ENCODE data around the gene PNPLA2. TPM values are rescaled to one million over a fixed set of nuclear protein-coding genes. Genes with fewer than 3 reads are reported as not detected.

PNPLA2 gene
- total RNA-seq, 1 donor from 2014 or later = 143 TPM

DNA sequence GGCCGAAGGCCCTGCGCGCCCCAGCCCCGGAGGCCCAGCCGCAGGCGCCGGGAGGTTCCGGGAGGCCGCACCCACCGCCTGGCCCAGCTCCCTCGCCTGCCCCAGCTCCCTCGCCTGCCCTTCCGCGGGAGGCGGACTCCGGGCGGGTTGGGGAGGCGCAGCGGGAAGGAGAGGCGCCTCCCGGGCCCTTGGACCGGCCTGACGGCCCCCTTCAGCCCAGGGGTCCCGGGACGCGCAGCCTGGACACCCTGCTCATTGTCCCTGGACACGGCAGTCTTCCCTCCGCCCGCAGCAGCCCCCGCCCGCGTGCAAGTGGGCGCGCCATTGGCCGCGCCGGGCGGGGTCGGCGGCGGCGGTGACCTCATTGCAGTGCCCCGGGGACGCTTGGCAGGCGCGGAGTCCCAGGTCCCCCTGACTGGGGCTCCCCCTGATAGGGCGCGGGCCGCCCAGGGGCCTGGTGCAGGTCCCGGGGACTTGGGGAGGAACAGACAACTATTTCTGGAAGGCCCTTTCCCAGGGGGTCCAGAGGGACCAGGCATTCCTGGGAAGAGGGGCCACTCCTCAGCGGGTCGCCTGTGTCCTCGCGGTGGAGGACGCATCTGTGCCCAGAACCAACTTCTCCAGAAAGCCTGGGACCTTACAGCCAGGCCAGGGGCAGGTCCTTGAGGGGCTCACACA, 14.5 kb downstream of the PNPLA2 start:
- DNase-seq (peak; percentile 86), ATAC-seq (peak; percentile 28)
- intact Hi-C loops (cut with DNase I) = no loop called here
- Histone ChIP-seq H3K9me3 (no peaks in the 10 kb centered on the region), H3K27me3 (peaks cover 9% of the 10 kb centered on the region), H3K4me1 (peaks cover 60% of the 10 kb centered on the region), H3K27ac (peak overlapping the region; percentile 82), H3K36me3 (peaks cover 25% of the 10 kb centered on the region), H3K4me3 (peak overlapping the region; percentile 83)
- TF ChIP-seq, protein P1, sequence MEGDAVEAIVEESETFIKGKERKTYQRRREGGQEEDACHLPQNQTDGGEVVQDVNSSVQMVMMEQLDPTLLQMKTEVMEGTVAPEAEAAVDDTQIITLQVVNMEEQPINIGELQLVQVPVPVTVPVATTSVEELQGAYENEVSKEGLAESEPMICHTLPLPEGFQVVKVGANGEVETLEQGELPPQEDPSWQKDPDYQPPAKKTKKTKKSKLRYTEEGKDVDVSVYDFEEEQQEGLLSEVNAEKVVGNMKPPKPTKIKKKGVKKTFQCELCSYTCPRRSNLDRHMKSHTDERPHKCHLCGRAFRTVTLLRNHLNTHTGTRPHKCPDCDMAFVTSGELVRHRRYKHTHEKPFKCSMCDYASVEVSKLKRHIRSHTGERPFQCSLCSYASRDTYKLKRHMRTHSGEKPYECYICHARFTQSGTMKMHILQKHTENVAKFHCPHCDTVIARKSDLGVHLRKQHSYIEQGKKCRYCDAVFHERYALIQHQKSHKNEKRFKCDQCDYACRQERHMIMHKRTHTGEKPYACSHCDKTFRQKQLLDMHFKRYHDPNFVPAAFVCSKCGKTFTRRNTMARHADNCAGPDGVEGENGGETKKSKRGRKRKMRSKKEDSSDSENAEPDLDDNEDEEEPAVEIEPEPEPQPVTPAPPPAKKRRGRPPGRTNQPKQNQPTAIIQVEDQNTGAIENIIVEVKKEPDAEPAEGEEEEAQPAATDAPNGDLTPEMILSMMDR (IDR thresholded peaks at IDR 0.05) = no peak

DNA sequence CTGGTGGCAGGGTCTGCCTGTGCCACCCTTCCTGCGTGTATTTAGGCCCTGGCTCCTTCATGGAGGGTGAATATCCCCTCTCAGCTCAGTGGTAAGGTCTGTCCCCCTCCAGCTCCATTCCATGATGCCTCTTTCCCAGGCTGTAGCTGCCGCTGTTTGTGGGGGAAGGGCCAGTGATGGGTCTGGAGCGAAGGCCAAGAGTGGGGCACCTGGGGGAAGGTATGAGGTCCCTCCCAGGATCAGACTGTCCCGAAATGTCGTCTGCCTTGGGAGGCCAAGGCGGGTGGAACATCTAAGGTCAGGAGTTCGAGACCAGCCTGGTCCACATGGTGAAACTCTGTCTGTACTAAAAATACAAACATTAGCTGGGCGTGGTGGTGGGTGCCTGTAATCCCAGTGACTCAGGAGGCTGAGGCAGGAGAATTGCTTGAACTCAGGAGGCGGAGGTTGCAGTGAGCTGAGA, 15.2 kb downstream of the PNPLA2 start:
- H3K27ac ChIP-seq = peak overlapping the region; percentile 82
- H3K4me3 ChIP-seq = peak overlapping the region; percentile 83
- no peak for DNase-seq
- ATAC-seq = no peak
- peaks cover 57% of the 10 kb centered on the region for H3K4me1 ChIP-seq
- TF ChIP-seq, protein P1 (IDR thresholded peaks at IDR 0.05) = no peak
- H3K36me3 ChIP-seq = peaks cover 31% of the 10 kb centered on the region
- peaks cover 9% of the 10 kb centered on the region for H3K27me3 ChIP-seq
- intact Hi-C loops (cut with DNase I) = no loop called here
- no peaks in the 10 kb centered on the region for H3K9me3 ChIP-seq

DNA sequence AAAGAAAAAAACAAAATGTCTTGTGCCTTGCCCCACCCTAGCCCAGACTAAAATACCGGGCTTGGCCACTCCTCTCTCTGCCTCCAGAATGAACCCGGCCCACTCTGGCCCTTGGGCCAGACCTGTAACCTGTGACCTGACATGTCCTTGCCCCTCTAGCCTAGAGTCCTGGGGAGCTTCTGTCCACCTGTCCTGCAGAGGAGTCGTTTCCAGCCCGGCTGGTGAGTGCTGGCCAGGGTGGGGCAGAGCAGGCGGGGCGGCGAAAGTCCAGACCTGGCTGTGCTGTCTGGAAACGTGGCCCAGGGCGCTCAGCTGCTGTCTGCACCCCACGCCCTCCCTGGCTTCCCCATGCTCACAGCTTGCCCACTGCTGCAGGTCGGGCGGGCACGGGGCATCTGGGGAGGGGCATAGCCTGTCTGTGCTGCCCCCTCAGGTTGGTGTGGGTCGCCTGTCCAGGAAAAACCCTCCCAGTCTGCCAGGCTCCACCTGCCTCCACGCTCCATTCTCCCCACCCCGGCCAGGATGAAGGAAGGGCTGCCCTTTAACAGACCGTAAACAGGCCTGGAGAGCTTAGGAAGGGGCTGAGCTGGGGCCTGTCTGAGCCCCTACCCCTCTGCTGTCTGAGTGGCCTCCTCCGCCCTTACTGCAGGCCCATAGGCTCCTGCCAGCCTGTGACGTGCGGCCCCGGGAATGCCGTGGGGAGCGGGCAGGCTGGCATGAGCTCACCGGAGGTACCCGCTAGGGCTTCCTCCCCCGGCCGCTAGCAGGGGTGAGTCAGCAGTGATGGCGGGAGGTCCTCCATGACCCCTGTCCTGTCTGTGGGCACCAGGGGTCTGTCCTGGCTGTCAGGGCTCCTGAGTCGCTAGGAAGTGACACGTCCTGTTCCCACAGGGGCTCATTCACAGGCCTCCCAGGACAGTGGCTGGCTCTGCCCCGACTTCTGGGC, 15.9 kb downstream of the PNPLA2 start:
- TF ChIP-seq, protein P1 (IDR thresholded peaks at IDR 0.05) = no peak
- Histone ChIP-seq H3K27ac (peak overlapping the region; percentile 82), H3K4me3 (peak overlapping the region; percentile 83), H3K27me3 (peaks cover 9% of the 10 kb centered on the region), H3K4me1 (peaks cover 55% of the 10 kb centered on the region), H3K36me3 (peaks cover 39% of the 10 kb centered on the region), H3K9me3 (no peaks in the 10 kb centered on the region)
- peak; percentile 91 for DNase-seq
- ATAC-seq = peak; percentile 65
- intact Hi-C loops (cut with DNase I) = no loop called here

DNA sequence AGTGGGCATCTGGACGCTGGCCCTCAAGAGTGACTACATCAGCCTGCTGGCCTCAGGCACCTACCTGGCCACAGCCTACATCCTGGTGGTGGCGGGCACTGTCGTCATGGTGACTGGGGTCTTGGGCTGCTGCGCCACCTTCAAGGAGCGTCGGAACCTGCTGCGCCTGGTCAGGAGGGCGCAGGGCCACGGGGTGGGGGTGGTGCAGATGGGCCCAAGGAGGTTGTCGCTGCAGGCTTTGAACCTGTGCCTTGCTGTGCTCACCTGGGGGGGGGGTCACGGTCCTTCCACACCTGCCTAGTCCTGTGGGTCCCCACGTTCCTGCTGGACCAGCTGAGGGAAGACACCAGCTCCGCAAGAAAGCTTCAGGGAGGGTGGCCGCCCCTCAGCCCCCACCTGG, 17.6 kb downstream of the PNPLA2 start:
- Histone ChIP-seq H3K4me1 (peaks cover 52% of the 10 kb centered on the region), H3K4me3 (no peak overlapping the region), H3K27me3 (no peaks in the 10 kb centered on the region), H3K36me3 (peaks cover 50% of the 10 kb centered on the region), H3K9me3 (no peaks in the 10 kb centered on the region), H3K27ac (no peak overlapping the region)
- TF ChIP-seq, protein P1 (IDR thresholded peaks at IDR 0.05) = no peak
- no peak for ATAC-seq
- no peak for DNase-seq
- intact Hi-C loops (cut with DNase I) = no loop called here

DNA sequence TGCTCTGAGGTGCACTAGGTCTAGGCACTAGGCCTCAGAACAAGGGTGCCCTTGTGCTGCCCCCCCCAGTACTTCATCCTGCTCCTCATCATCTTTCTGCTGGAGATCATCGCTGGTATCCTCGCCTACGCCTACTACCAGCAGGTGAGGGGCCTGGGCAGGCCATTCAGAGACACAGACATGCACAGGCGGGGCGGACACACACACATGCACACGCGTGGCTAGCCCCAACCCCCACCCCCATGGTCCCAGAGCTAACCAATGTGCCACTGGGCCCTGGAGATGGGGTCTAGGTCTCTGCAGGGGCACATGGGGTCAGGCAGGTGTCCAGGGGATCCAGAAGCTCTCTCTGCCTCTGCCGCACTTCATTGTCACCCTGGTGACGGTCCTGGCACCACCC, 18.0 kb downstream of the PNPLA2 start:
- intact Hi-C loops (cut with DNase I) = no loop called here
- no peak overlapping the region for H3K4me3 ChIP-seq
- ATAC-seq (no peak), DNase-seq (no peak)
- no peak overlapping the region for H3K27ac ChIP-seq
- peaks cover 50% of the 10 kb centered on the region for H3K36me3 ChIP-seq
- no peaks in the 10 kb centered on the region for H3K9me3 ChIP-seq
- peaks cover 53% of the 10 kb centered on the region for H3K4me1 ChIP-seq
- no peaks in the 10 kb centered on the region for H3K27me3 ChIP-seq
- TF ChIP-seq, protein P1 (IDR thresholded peaks at IDR 0.05) = no peak

Measured in upper lobe of right lung (tissue), 1 donor.